ENCODE data around the gene ADAMTSL5. TPM values are rescaled to one million over a fixed set of nuclear protein-coding genes. Genes with fewer than 3 reads are reported as not detected.

The ADAMTSL5 gene
- total RNA-seq, 4 donors from 2014 or later, result 0.46 to 7.0 (median 4.6) TPM

GRCh38 chr19:1491114-1491848 is 21.5 kb downstream of the ADAMTSL5 start, which contains the start of gene REEP6:
REEP6 (plus strand) TSS chr19:1491181; CDS start chr19:1491270, 89 bp downstream.
- intact Hi-C loops (cut with DNase I; ENCODE audit: low total_unique reads), result no loop called here
- peak within 1 kb of the TSS; percentile 24 for H3K4me3 ChIP-seq (ENCODE audit: low read depth, poor library complexity, severe bottlenecking)
- DNase-seq (ENCODE audit: low spot score in 2 of 2), result no peak
- 7 to 8% methylated on average over 26 to 27 of the region's 73 CpGs for WGBS, 2 donors
- TF ChIP-seq CTCF (IDR thresholded peaks at IDR 0.05), result no peak
- no peak for TF ChIP-seq POLR2A (IDR thresholded peaks at IDR 0.05)

- 1% methylated on average over 58 of the region's 74 CpGs for WGBS, 2 donors
- intact Hi-C loops (cut with DNase I; ENCODE audit: low total_unique reads), result no loop called here
- TF ChIP-seq POLR2A (IDR thresholded peaks at IDR 0.05) (no peak), CTCF (IDR thresholded peaks at IDR 0.05) (no peak)
- peak within 1 kb of the TSS; percentile 24 for H3K4me3 ChIP-seq (ENCODE audit: low read depth, poor library complexity, severe bottlenecking)
- peak; percentile 98 to 100 for DNase-seq (ENCODE audit: low spot score in 2 of 2)
These were observed 22.3 kb downstream of the ADAMTSL5 start, which contains the start of gene PCSK4 for GRCh38 chr19:1490311-1491113. PCSK4 (minus strand) TSS chr19:1490350; CDS start chr19:1490346, 4 bp downstream.

- no peak for DNase-seq (ENCODE audit: low spot score in 2 of 2)
- TF ChIP-seq CTCF (IDR thresholded peaks at IDR 0.05), result no peak
- TF ChIP-seq POLR2A (IDR thresholded peaks at IDR 0.05), result no peak
- intact Hi-C loops (cut with DNase I; ENCODE audit: low total_unique reads), result no loop called here
- 45 to 64% methylated on average over 10 to 24 of the region's 37 CpGs for WGBS, 2 donors
- no peak overlapping the region for H3K4me3 ChIP-seq (ENCODE audit: low read depth, poor library complexity, severe bottlenecking)
These were observed 23.1 kb downstream of the ADAMTSL5 start for GRCh38 chr19:1489463-1490310.

GRCh38 chr19:1488282-1488601 is 24.6 kb downstream of the ADAMTSL5 start:
- intact Hi-C loops (cut with DNase I; ENCODE audit: low total_unique reads), result no loop called here
- H3K4me3 ChIP-seq (ENCODE audit: low read depth, poor library complexity, severe bottlenecking), result no peak overlapping the region
- no peak for DNase-seq (ENCODE audit: low spot score in 2 of 2)
- 89 to 96% methylated on average over 8 to 10 of the region's 11 CpGs for WGBS, 2 donors
- TF ChIP-seq POLR2A (IDR thresholded peaks at IDR 0.05), result no peak
- TF ChIP-seq CTCF (IDR thresholded peaks at IDR 0.05), result no peak

- TF ChIP-seq CTCF (IDR thresholded peaks at IDR 0.05) (no peak), POLR2A (IDR thresholded peaks at IDR 0.05) (no peak)
- 88 to 93% methylated on average over 30 to 32 of the region's 40 CpGs for WGBS, 2 donors
- no peak overlapping the region for H3K4me3 ChIP-seq (ENCODE audit: low read depth, poor library complexity, severe bottlenecking)
- intact Hi-C loops (cut with DNase I; ENCODE audit: low total_unique reads), result no loop called here
- no peak for DNase-seq (ENCODE audit: low spot score in 2 of 2)
These were observed 25.1 kb downstream of the ADAMTSL5 start for GRCh38 chr19:1487576-1488281.

All from lower leg skin (tissue), 4 donors.